ENCODE data around the gene KAT14. TPM values are rescaled to one million over a fixed set of nuclear protein-coding genes. Genes with fewer than 3 reads are reported as not detected.

KAT14 gene
- total RNA-seq, 2 donors from 2014 or later: 7.9 to 8.8 TPM

GRCh38 chr20:18144541-18145099, 7.0 kb downstream of the KAT14 start:
- Histone ChIP-seq H3K27ac (no peak overlapping the region), H3K4me3 (no peak overlapping the region), H3K9me3 (no peaks in the 10 kb centered on the region), H3K36me3 (replicated peaks in 1 of 2; ENCODE audit: insufficient read depth in 1 of 2, low read depth in 2 of 2) (peaks cover 0 to 3% of the 10 kb centered on the region in 2 donors), H3K27me3 (no peaks in the 10 kb centered on the region), H3K4me1 (peaks cover 5% of the 10 kb centered on the region)
- intact Hi-C loops (cut with DNase I): no loop called here
- DNase-seq: no peak
- TF ChIP-seq POLR2A (IDR thresholded peaks at IDR 0.05): no peak
- TF ChIP-seq, protein P1, sequence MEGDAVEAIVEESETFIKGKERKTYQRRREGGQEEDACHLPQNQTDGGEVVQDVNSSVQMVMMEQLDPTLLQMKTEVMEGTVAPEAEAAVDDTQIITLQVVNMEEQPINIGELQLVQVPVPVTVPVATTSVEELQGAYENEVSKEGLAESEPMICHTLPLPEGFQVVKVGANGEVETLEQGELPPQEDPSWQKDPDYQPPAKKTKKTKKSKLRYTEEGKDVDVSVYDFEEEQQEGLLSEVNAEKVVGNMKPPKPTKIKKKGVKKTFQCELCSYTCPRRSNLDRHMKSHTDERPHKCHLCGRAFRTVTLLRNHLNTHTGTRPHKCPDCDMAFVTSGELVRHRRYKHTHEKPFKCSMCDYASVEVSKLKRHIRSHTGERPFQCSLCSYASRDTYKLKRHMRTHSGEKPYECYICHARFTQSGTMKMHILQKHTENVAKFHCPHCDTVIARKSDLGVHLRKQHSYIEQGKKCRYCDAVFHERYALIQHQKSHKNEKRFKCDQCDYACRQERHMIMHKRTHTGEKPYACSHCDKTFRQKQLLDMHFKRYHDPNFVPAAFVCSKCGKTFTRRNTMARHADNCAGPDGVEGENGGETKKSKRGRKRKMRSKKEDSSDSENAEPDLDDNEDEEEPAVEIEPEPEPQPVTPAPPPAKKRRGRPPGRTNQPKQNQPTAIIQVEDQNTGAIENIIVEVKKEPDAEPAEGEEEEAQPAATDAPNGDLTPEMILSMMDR (IDR thresholded peaks at IDR 0.05): no peak
- ATAC-seq: no peak
- 88 to 92% methylated on average over 1 of the region's 1 CpG for WGBS, 2 donors

DNA sequence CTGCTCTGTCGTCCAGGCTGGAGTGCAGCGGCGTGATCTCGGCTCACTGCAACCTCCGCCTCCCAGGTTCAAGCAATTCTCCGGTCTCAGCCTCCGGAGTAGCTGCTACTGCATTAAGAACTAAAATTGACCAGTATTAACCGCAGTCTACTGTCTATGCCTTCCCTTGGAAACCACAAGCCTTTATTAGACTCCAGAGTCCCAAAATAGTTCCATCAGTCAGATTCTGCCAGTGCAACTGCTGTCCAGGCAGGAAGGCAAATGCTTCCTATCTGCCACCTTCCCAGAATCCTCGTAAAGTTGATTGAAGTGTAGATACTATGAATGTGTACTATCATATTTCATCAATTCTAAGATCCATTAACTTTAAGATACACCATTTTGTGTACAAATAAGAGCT, 16.7 kb downstream of the KAT14 start:
- WGBS, 2 donors: 91 to 93% methylated on average over 9 of the region's 9 CpGs
- H3K27ac ChIP-seq: no peak overlapping the region
- TF ChIP-seq, protein P1 (IDR thresholded peaks at IDR 0.05): no peak
- TF ChIP-seq POLR2A (IDR thresholded peaks at IDR 0.05): no peak
- H3K36me3 ChIP-seq (replicated peaks in 1 of 2; ENCODE audit: insufficient read depth in 1 of 2, low read depth in 2 of 2): peaks cover 0 to 1% of the 10 kb centered on the region in 2 donors
- no peaks in the 10 kb centered on the region for H3K27me3 ChIP-seq
- no peak for DNase-seq
- no peak overlapping the region for H3K4me3 ChIP-seq
- no peak for ATAC-seq
- no peaks in the 10 kb centered on the region for H3K4me1 ChIP-seq
- intact Hi-C loops (cut with DNase I): no loop called here
- no peaks in the 10 kb centered on the region for H3K9me3 ChIP-seq

GRCh38 chr20:18156045-18156444, 18.4 kb downstream of the KAT14 start:
- no peak overlapping the region for H3K4me3 ChIP-seq
- no peak for TF ChIP-seq POLR2A (IDR thresholded peaks at IDR 0.05)
- intact Hi-C loops (cut with DNase I): no loop called here
- no peak overlapping the region for H3K27ac ChIP-seq
- peaks cover 0 to 1% of the 10 kb centered on the region in 2 donors for H3K36me3 ChIP-seq (replicated peaks in 1 of 2; ENCODE audit: insufficient read depth in 1 of 2, low read depth in 2 of 2)
- no peaks in the 10 kb centered on the region for H3K27me3 ChIP-seq
- ATAC-seq: no peak
- 92% methylated on average over 4 of the region's 4 CpGs for WGBS, 2 donors
- H3K4me1 ChIP-seq: no peaks in the 10 kb centered on the region
- DNase-seq: no peak
- no peaks in the 10 kb centered on the region for H3K9me3 ChIP-seq

DNA sequence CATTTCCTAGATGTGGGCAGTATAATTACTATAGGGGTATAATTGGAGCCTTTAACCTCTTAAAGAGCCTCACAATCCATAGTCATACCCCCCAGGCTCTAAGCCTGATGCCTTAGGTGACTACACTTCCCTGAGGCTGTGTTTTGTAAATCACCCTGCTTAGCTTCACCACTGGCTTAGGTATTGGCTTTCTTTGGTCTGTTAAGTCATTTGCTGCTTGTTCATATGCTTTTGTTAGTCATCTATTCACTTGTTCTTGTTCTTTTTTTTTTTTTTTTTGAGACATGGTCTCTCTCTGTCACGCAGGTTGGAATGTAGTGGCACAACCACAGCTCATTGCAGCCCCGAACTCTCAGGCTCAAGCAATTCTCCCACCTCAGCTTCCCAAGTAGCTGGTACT, 26.7 kb downstream of the KAT14 start:
- no peak for DNase-seq
- Histone ChIP-seq H3K27ac (no peak overlapping the region), H3K4me3 (no peak overlapping the region), H3K27me3 (no peaks in the 10 kb centered on the region), H3K36me3 (replicated peaks in 1 of 2; ENCODE audit: insufficient read depth in 1 of 2, low read depth in 2 of 2) (peaks cover 0 to 11% of the 10 kb centered on the region in 2 donors), H3K9me3 (no peaks in the 10 kb centered on the region), H3K4me1 (no peaks in the 10 kb centered on the region)
- WGBS, 2 donors: 100% methylated on average over 2 of the region's 2 CpGs
- no peak for ATAC-seq
- no peak for TF ChIP-seq POLR2A (IDR thresholded peaks at IDR 0.05)
- TF ChIP-seq, protein P1 (IDR thresholded peaks at IDR 0.05): no peak
- intact Hi-C loops (cut with DNase I): no loop called here

DNA sequence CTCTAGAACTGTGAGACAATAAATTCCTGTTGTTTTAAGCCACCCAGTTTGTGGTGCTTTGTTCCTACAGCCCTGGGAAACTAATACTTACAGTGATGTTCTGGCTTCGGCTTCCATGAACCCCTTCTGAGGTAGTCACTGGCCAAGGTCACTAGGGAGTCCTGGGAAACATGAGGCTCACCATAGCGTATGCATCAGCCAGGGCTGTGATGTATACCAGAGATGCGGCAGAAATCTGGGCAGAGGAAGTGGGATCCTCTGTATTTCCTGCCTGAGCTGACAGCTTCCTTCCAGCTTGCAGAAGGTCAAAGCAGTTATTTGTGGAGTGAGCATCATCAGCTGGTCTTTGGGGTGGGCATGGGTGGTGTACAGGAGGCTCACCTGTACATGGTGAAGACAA, 27.9 kb downstream of the KAT14 start:
- Histone ChIP-seq H3K27me3 (no peaks in the 10 kb centered on the region), H3K36me3 (replicated peaks in 1 of 2; ENCODE audit: insufficient read depth in 1 of 2, low read depth in 2 of 2) (peaks cover 0 to 11% of the 10 kb centered on the region in 2 donors), H3K9me3 (no peaks in the 10 kb centered on the region), H3K27ac (no peak overlapping the region), H3K4me3 (no peak overlapping the region), H3K4me1 (no peaks in the 10 kb centered on the region)
- TF ChIP-seq, protein P1 (IDR thresholded peaks at IDR 0.05): no peak
- TF ChIP-seq POLR2A (IDR thresholded peaks at IDR 0.05): no peak
- no peak for DNase-seq
- ATAC-seq: no peak
- intact Hi-C loops (cut with DNase I): no loop called here
- 76 to 100% methylated on average over 3 of the region's 3 CpGs for WGBS, 2 donors

Data from body of pancreas (tissue), 4 donors.